Endothelial cell of hepatic sinusoid (primary cell): Measurements from ENCODE around the gene RUNX1.

Source experiments
- in situ Hi-C: cut with HindIII; loops from 2 replicates; pipeline ENCODE4 v1.10.0; 2017; ENCODE audit warnings: low sequenced_read_pairs

RUNX1 gene

GRCh38 chr21:34869545-34869944 lies 179.6 kb downstream of the RUNX1 start:
- in situ Hi-C loops = no loop called here

GRCh38 chr21:34867785-34868184 lies 181.3 kb downstream of the RUNX1 start:
- in situ Hi-C loops = no loop called here

GRCh38 chr21:34865400-34866241 lies 183.5 kb downstream of the RUNX1 start:
- in situ Hi-C loops = no loop called here

- in situ Hi-C loops = no loop called here
Observed at GRCh38 chr21:34864370-34865149, 184.5 kb downstream of the RUNX1 start.

GRCh38 chr21:34862951-34863350 lies 186.2 kb downstream of the RUNX1 start:
- in situ Hi-C loops = no loop called here

- in situ Hi-C loops = no loop called here
Observed at GRCh38 chr21:34861258-34861657, 187.8 kb downstream of the RUNX1 start.

GRCh38 chr21:34859976-34860653 lies 189.0 kb downstream of the RUNX1 start:
- in situ Hi-C loops = no loop called here

- in situ Hi-C loops = no loop called here
Observed at GRCh38 chr21:34858559-34858958, 190.5 kb downstream of the RUNX1 start.

GRCh38 chr21:34857874-34858273 lies 191.2 kb downstream of the RUNX1 start:
- in situ Hi-C loops = no loop called here

- in situ Hi-C loops = no loop called here
Observed at GRCh38 chr21:34857122-34857713, 191.9 kb downstream of the RUNX1 start.

GRCh38 chr21:34852448-34852847 lies 196.7 kb downstream of the RUNX1 start:
- in situ Hi-C loops = no loop called here

- in situ Hi-C loops = no loop called here
Observed at GRCh38 chr21:34850166-34850690, 198.9 kb downstream of the RUNX1 start.

- in situ Hi-C loops = no loop called here
Observed at GRCh38 chr21:34846601-34847112, 202.4 kb downstream of the RUNX1 start.

- in situ Hi-C loops = no loop called here
Observed at GRCh38 chr21:34845521-34846451, 203.3 kb downstream of the RUNX1 start.

- in situ Hi-C loops = no loop called here
Observed at GRCh38 chr21:34844924-34845238, 204.2 kb downstream of the RUNX1 start.

GRCh38 chr21:34844013-34844923 lies 204.8 kb downstream of the RUNX1 start:
- in situ Hi-C loops = no loop called here

GRCh38 chr21:34843562-34843961 lies 205.5 kb downstream of the RUNX1 start:
- in situ Hi-C loops = no loop called here

- in situ Hi-C loops = no loop called here
Observed at GRCh38 chr21:34841154-34841553, 207.9 kb downstream of the RUNX1 start.

- in situ Hi-C loops = no loop called here
Observed at GRCh38 chr21:34840693-34841092, 208.4 kb downstream of the RUNX1 start.
